ENCODE data around the gene ORM1.

Gene ORM1

GRCh38 chr9:114344692-114345091 is 21.8 kb downstream of the ORM1 start:
- FAIRE-seq, result no peak

GRCh38 chr9:114345493-114346065 is 22.7 kb downstream of the ORM1 start:
- no peak for FAIRE-seq

- no peak for FAIRE-seq
Observed at GRCh38 chr9:114346146-114346545, 23.2 kb downstream of the ORM1 start.

GRCh38 chr9:114347675-114348074 is 24.8 kb downstream of the ORM1 start:
- no peak for FAIRE-seq

GRCh38 chr9:114348261-114348905 is 25.5 kb downstream of the ORM1 start:
- FAIRE-seq, result no peak

GRCh38 chr9:114348906-114349482 is 26.1 kb downstream of the ORM1 start:
- FAIRE-seq, result no peak

GRCh38 chr9:114349713-114350480 is 27.0 kb downstream of the ORM1 start:
- FAIRE-seq, result no peak

- no peak for FAIRE-seq
Observed at GRCh38 chr9:114350636-114351401, 27.9 kb downstream of the ORM1 start.

GRCh38 chr9:114351932-114352331 is 29.0 kb downstream of the ORM1 start:
- FAIRE-seq, result no peak

GRCh38 chr9:114355821-114356220 is 32.9 kb downstream of the ORM1 start:
- FAIRE-seq, result no peak

- FAIRE-seq, result no peak
Observed at GRCh38 chr9:114356792-114357191, 33.9 kb downstream of the ORM1 start.

GRCh38 chr9:114357360-114357759 is 34.5 kb downstream of the ORM1 start:
- no peak for FAIRE-seq

GRCh38 chr9:114357911-114358328 is 35.0 kb downstream of the ORM1 start:
- no peak for FAIRE-seq

GRCh38 chr9:114359801-114360200 is 36.9 kb downstream of the ORM1 start:
- no peak for FAIRE-seq

GRCh38 chr9:114361542-114361941 is 38.6 kb downstream of the ORM1 start:
- no peak for FAIRE-seq

GRCh38 chr9:114362394-114362793 is 39.5 kb downstream of the ORM1 start:
- FAIRE-seq, result no peak

- FAIRE-seq, result no peak
Observed at GRCh38 chr9:114363424-114363823, 40.5 kb downstream of the ORM1 start.

- FAIRE-seq, result no peak
Observed at GRCh38 chr9:114364134-114365041, 41.5 kb downstream of the ORM1 start.

- no peak for FAIRE-seq
Observed at GRCh38 chr9:114365194-114365593, 42.3 kb downstream of the ORM1 start.

GRCh38 chr9:114366334-114367128 is 43.6 kb downstream of the ORM1 start:
- FAIRE-seq, result no peak

GRCh38 chr9:114367366-114367765 is 44.5 kb downstream of the ORM1 start:
- FAIRE-seq, result no peak

Data from TTC549 (cell line).